Measurements from ENCODE around the gene CLGN. TPM values are rescaled to one million over a fixed set of nuclear protein-coding genes. Genes with fewer than 3 reads are reported as not detected.

CLGN gene
- total and polyA plus RNA-seq, 2 of the 13 experiments (the other 11 are each of a cell fraction or from before 2014, with no cell fraction given), result 7.2 to 17.0 TPM

GRCh38 chr4:140372751-140373327, 54.6 kb downstream of the CLGN start (continued):
- TF ChIP-seq CAMTA2 (CRISPR knock-in tag; IDR thresholded peaks at IDR 0.05; ENCODE audit: borderline replicate concordance) (no peak), POLR2A (IDR thresholded peaks at IDR 0.05; ENCODE audit: insufficient read depth in 1 of 2, low read depth in 2 of 2, low read length in 2 of 2) (peak in 1 of 2 experiments; percentile 85; a peak in 1 of 4 replicates), FOXA3 (CRISPR knock-in tag; IDR thresholded peaks at IDR 0.05) (0 out of 2 replicates have a peak, but pooled peaks have one; percentile 1), CCDC6 (CRISPR knock-in tag; IDR thresholded peaks at IDR 0.05) (peak; percentile 61), ZNF788 (CRISPR knock-in tag; IDR thresholded peaks at IDR 0.05; ENCODE audit: borderline replicate concordance) (no peak), SIX1 (CRISPR knock-in tag; IDR thresholded peaks at IDR 0.05; ENCODE audit: borderline replicate concordance) (0 out of 2 replicates have a peak, but pooled peaks have one; percentile 80), IKZF4 (CRISPR knock-in tag; IDR thresholded peaks at IDR 0.05; ENCODE audit: borderline replicate concordance, low read depth, not compliant biosample characterization) (no peak), ZNF362 (CRISPR knock-in tag; IDR thresholded peaks at IDR 0.05; ENCODE audit: borderline replicate concordance) (no peak), ZNF431 (CRISPR knock-in tag; IDR thresholded peaks at IDR 0.05; ENCODE audit: borderline replicate concordance, low read depth) (no peak), U2AF2 (IDR thresholded peaks at IDR 0.05; ENCODE audit: low read depth, low read length) (no peak), IKZF5 (CRISPR knock-in tag; IDR thresholded peaks at IDR 0.05) (peak; percentile 20; the same call in 1 of the 2 replicates), ARID5B (CRISPR knock-in tag; IDR thresholded peaks at IDR 0.05) (no peak)
- TF ChIP-seq, protein P1, sequence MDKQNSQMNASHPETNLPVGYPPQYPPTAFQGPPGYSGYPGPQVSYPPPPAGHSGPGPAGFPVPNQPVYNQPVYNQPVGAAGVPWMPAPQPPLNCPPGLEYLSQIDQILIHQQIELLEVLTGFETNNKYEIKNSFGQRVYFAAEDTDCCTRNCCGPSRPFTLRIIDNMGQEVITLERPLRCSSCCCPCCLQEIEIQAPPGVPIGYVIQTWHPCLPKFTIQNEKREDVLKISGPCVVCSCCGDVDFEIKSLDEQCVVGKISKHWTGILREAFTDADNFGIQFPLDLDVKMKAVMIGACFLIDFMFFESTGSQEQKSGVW (CRISPR knock-in tag; IDR thresholded peaks at IDR 0.05; ENCODE audit: borderline replicate concordance), result no peak
- TF ChIP-seq, protein P2, sequence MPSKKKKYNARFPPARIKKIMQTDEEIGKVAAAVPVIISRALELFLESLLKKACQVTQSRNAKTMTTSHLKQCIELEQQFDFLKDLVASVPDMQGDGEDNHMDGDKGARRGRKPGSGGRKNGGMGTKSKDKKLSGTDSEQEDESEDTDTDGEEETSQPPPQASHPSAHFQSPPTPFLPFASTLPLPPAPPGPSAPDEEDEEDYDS (CRISPR knock-in tag; IDR thresholded peaks at IDR 0.05), result no peak
- TF ChIP-seq, protein P3, sequence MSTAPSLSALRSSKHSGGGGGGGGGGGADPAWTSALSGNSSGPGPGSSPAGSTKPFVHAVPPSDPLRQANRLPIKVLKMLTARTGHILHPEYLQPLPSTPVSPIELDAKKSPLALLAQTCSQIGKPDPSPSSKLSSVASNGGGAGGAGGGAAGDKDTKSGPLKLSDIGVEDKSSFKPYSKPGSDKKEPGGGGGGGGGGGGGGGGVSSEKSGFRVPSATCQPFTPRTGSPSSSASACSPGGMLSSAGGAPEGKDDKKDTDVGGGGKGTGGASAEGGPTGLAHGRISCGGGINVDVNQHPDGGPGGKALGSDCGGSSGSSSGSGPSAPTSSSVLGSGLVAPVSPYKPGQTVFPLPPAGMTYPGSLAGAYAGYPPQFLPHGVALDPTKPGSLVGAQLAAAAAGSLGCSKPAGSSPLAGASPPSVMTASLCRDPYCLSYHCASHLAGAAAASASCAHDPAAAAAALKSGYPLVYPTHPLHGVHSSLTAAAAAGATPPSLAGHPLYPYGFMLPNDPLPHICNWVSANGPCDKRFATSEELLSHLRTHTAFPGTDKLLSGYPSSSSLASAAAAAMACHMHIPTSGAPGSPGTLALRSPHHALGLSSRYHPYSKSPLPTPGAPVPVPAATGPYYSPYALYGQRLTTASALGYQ (CRISPR knock-in tag; IDR thresholded peaks at IDR 0.05), result no peak
